NB4 (cell line): Measurements from ENCODE around the gene PDE4D.

Experiments
- CTCF ChIP-seq: IDR thresholded peaks from one replicate; pipeline ENCODE4 v1.5.1; 2012; ENCODE audit warnings: low read depth, low read length
- POLR2A ChIP-seq: IDR thresholded peaks from 2 replicates; pipeline ENCODE4 v1.6.1; 2011; ENCODE audit warnings: mild to moderate bottlenecking; ENCODE audit not compliant: insufficient read length; ENCODE audit errors: extremely low read depth

- TF ChIP-seq CTCF (no peak), POLR2A (no peak)
Measured at GRCh38 chr5:59819806-59820205, 73.7 kb downstream of the PDE4D start.
